ENCODE results near the gene FBXO3. TPM values are rescaled to one million over a fixed set of nuclear protein-coding genes. Genes with fewer than 3 reads are reported as not detected.

Gene FBXO3
- total and polyA plus RNA-seq, 9 of the 15 experiments (the other 6 are each of a cell fraction or from before 2014, with no cell fraction given) = 11.6 to 59.3 (median 29.2) TPM

- TF ChIP-seq, protein P1, sequence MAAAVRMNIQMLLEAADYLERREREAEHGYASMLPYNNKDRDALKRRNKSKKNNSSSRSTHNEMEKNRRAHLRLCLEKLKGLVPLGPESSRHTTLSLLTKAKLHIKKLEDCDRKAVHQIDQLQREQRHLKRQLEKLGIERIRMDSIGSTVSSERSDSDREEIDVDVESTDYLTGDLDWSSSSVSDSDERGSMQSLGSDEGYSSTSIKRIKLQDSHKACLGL (CRISPR knock-in tag; IDR thresholded peaks at IDR 0.05; ENCODE audit: borderline replicate concordance, poor library complexity, severe bottlenecking) = no peak
- TF ChIP-seq ZNF518B (CRISPR knock-in tag; IDR thresholded peaks at IDR 0.05) (no peak), ILF3 (IDR thresholded peaks at IDR 0.05; ENCODE audit: borderline replicate concordance) (no peak), BRF1 (IDR thresholded peaks at IDR 0.05; ENCODE audit: borderline replicate concordance, extremely low read depth, insufficient read length) (no peak), CREB3L1 (IDR thresholded peaks at IDR 0.05; ENCODE audit: borderline replicate concordance, low read depth) (no peak), STAT5A (IDR thresholded peaks at IDR 0.05; ENCODE audit: borderline replicate concordance, low read length) (no peak), EHMT2 (IDR thresholded peaks at IDR 0.05) (no peak), RB1 (IDR thresholded peaks at IDR 0.05; ENCODE audit: low read depth) (peak; percentile 29; the same call in 1 of the 2 replicates), FUS (optimal IDR thresholded peaks at IDR 0.05; ENCODE audit: low read depth, low read length) (no peak), RBM14 (IDR thresholded peaks at IDR 0.05; ENCODE audit: borderline replicate concordance, insufficient read depth, low read depth, low read length) (no peak), TAF9B (IDR thresholded peaks at IDR 0.05; ENCODE audit: partially characterized antibody) (no peak), TAL1 (IDR thresholded peaks at IDR 0.05) (no peak), ZNF766 (CRISPR knock-in tag; conservative IDR thresholded peaks at IDR 0.05) (peak; percentile 79), TCF7L2 (IDR thresholded peaks at IDR 0.05; ENCODE audit: low read depth, low read length) (no peak), ZNF561 (CRISPR knock-in tag; conservative IDR thresholded peaks at IDR 0.05) (no peak)
- TF ChIP-seq, protein P2, sequence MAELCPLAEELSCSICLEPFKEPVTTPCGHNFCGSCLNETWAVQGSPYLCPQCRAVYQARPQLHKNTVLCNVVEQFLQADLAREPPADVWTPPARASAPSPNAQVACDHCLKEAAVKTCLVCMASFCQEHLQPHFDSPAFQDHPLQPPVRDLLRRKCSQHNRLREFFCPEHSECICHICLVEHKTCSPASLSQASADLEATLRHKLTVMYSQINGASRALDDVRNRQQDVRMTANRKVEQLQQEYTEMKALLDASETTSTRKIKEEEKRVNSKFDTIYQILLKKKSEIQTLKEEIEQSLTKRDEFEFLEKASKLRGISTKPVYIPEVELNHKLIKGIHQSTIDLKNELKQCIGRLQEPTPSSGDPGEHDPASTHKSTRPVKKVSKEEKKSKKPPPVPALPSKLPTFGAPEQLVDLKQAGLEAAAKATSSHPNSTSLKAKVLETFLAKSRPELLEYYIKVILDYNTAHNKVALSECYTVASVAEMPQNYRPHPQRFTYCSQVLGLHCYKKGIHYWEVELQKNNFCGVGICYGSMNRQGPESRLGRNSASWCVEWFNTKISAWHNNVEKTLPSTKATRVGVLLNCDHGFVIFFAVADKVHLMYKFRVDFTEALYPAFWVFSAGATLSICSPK (IDR thresholded peaks at IDR 0.05; ENCODE audit: borderline replicate concordance) = no peak
- TF ChIP-seq, protein P3, sequence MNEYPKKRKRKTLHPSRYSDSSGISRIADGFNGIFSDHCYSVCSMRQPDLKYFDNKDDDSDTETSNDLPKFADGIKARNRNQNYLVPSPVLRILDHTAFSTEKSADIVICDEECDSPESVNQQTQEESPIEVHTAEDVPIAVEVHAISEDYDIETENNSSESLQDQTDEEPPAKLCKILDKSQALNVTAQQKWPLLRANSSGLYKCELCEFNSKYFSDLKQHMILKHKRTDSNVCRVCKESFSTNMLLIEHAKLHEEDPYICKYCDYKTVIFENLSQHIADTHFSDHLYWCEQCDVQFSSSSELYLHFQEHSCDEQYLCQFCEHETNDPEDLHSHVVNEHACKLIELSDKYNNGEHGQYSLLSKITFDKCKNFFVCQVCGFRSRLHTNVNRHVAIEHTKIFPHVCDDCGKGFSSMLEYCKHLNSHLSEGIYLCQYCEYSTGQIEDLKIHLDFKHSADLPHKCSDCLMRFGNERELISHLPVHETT (CRISPR knock-in tag; conservative IDR thresholded peaks at IDR 0.05 in 1 of 2, IDR thresholded peaks at IDR 0.05 in 1 of 2) = no peak
Measured at GRCh38 chr11:33731723-33732531, 42.4 kb downstream of the FBXO3 start (continued).
